ENCODE measurements around the gene PRKCZ.
A peak's percentile ranks its signal among the peaks of the same experiment; 100 is the strongest.

PRKCZ gene

DNA sequence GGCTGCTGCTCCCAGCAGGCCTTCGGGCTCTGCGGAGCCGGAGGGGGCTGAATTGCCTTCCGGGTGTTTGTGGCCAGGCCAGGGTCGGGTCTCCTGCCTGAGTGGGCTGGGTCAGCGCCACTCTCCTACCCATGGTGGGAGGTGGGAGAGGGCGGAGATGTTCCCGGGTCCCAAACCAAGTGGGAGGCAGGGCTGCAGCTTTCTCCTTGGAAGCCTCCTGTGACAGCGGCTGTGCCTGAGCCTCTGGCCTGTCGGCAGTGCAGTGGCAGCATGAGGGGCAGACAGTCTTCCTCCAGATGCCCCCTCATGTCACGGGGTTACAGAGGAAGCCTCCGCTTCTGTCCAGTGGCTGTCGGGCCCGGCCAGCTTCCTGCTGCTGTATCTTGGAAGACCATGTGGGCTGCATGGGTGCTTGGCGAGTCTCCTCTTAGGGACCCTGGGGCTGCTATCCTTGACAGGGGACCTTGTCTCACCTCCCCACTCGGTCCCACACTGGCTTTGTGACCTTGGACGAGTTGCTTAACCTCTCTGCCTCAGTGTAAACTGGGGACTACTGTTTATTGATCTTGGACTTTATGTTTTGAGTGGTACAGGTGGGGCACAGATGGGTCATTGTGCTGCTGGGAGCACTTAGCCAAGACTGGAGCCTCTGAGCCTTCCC, 182.2 kb downstream of the PRKCZ start:
- no peak for DNase-seq (ENCODE audit: extremely low read depth, low read depth)
- H3K4me3 ChIP-seq (replicated peaks; ENCODE audit: low read depth, low read length) = peak overlapping the region; percentile 94
- TF ChIP-seq, protein P1, sequence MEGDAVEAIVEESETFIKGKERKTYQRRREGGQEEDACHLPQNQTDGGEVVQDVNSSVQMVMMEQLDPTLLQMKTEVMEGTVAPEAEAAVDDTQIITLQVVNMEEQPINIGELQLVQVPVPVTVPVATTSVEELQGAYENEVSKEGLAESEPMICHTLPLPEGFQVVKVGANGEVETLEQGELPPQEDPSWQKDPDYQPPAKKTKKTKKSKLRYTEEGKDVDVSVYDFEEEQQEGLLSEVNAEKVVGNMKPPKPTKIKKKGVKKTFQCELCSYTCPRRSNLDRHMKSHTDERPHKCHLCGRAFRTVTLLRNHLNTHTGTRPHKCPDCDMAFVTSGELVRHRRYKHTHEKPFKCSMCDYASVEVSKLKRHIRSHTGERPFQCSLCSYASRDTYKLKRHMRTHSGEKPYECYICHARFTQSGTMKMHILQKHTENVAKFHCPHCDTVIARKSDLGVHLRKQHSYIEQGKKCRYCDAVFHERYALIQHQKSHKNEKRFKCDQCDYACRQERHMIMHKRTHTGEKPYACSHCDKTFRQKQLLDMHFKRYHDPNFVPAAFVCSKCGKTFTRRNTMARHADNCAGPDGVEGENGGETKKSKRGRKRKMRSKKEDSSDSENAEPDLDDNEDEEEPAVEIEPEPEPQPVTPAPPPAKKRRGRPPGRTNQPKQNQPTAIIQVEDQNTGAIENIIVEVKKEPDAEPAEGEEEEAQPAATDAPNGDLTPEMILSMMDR (IDR thresholded peaks at IDR 0.05; ENCODE audit: low read depth, low read length, missing control alignments) = no peak

DNA sequence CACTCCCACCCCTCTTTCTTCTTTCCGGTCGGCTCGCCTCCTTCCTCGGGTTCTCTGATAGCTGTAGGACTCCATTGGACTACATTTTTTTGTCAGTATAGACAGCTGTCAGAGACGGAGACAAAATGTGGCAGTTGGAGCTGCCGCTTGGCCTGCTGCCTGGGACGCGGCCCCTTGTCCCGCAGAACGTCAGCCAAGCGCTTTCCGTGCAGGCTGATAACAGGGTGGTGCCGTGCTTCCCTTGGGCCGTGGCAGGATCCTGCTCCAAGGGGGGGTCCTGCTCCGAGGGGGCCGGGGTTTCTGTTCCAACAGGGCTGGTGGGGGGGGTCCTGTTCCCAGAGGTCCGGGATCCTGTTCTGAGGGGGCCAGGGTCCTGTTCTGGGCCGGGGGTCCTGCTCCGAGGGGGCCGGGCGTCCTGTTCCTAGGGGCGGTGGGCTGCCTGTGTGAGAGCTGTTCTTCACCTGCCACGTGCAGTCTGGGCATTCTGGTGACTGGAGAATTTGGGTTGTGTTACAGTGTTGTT, 182.8 kb downstream of the PRKCZ start:
- TF ChIP-seq, protein P1 (IDR thresholded peaks at IDR 0.05; ENCODE audit: low read depth, low read length, missing control alignments) = no peak
- H3K4me3 ChIP-seq (replicated peaks; ENCODE audit: low read depth, low read length) = peak overlapping the region; percentile 94

DNA sequence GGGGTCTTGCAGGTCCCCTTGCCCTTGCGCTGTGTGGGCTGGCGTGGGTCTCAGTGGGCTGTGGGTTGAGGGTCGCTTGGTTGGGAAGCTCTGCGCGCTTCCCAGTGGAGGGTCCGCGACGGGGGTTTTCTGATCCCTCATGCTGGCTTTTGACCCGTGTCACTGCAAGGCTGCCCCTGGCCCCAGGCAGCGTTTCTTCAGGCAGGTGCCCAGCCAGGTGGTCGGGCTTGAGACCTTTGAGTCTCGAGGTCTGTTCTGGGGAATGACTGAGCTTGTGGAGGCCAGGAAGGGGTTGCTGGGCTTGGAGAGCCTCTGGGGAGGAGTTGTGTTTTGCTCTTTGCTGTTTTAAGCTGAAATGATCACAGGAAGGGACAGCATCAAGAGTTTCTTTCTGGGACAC, 183.3 kb downstream of the PRKCZ start:
- TF ChIP-seq, protein P1 (IDR thresholded peaks at IDR 0.05; ENCODE audit: low read depth, low read length, missing control alignments) = no peak
- H3K4me3 ChIP-seq (replicated peaks; ENCODE audit: low read depth, low read length) = peak overlapping the region; percentile 94
- no peak for DNase-seq (ENCODE audit: extremely low read depth, low read depth)

More for the DNA sequence above, 182.8 kb downstream of the PRKCZ start:
- DNase-seq (ENCODE audit: extremely low read depth, low read depth) = no peak

DNA sequence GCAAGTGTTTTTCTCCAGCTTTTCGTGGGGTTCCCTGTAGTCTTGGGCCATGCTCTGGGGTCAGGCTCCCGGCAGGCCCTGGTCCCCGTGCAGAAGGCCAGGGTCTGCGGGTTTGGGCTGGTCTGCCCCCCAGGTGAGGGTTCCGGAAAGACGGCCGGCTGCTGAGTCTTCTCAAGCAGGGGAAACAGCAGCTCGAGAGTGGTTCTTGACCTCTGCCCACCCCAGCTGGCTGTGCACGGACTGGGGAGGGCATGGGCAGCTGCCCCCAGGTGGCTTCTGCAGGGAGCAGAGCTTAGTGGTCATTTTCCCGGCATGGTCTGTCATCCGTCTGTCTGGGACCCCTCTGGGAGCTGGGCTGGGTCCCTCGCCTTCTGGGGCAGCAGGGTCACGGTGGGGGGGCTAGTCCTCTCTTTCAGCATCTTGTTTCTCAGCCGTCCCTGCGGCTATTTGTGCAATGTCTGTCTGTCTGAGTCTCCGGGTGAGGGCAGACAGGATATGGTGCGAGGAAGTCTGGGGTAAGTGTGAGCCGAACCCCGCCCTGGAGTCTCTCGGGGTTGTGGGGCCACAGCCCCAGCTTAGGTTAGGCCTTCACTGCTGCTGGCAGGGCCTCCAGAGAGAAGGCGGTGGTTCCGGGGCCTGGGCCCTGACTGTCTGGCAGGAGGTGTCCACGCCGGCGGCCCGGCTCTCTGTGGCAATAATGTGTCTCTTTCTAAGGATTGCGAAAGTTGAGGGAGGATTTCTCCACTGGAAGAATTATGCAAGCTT, 184.0 kb downstream of the PRKCZ start:
- TF ChIP-seq, protein P1 (IDR thresholded peaks at IDR 0.05; ENCODE audit: low read depth, low read length, missing control alignments) = no peak
- no peak for DNase-seq (ENCODE audit: extremely low read depth, low read depth)
- H3K4me3 ChIP-seq (replicated peaks; ENCODE audit: low read depth, low read length) = peak overlapping the region; percentile 94

DNA sequence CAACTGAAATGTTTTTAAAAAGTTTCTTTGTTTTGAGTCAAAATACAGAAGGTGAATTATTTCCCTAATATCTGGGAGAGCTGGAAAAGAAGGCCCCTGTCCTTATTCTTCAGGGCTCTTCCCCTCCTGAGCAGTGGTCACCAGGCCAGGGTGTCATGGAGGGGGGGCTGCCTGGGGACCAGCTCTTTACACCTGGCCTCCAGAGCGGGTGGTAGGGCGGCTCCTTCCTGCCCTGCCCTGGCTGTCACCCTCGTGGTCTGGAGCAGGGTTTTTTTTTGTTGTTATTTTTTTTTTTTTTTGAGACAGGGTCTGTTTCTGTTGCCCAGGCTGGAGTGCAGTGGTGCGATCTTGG, 184.5 kb downstream of the PRKCZ start:
- no peak for DNase-seq (ENCODE audit: extremely low read depth, low read depth)
- TF ChIP-seq, protein P1 (IDR thresholded peaks at IDR 0.05; ENCODE audit: low read depth, low read length, missing control alignments) = no peak
- H3K4me3 ChIP-seq (replicated peaks; ENCODE audit: low read depth, low read length) = peak overlapping the region; percentile 94; the same call in 1 of the 2 replicates
